ENCODE results near the gene DUSP6.

DUSP6 gene

GRCh38 chr12:89327486-89328094 is 24.7 kb downstream of the DUSP6 start:
- DNase-seq: no peak

- DNase-seq: no peak
Measured at GRCh38 chr12:89326239-89327040, 25.9 kb downstream of the DUSP6 start.

GRCh38 chr12:89325495-89325894 is 26.8 kb downstream of the DUSP6 start:
- DNase-seq: no peak

GRCh38 chr12:89324437-89324836 is 27.9 kb downstream of the DUSP6 start:
- DNase-seq: no peak

DNA sequence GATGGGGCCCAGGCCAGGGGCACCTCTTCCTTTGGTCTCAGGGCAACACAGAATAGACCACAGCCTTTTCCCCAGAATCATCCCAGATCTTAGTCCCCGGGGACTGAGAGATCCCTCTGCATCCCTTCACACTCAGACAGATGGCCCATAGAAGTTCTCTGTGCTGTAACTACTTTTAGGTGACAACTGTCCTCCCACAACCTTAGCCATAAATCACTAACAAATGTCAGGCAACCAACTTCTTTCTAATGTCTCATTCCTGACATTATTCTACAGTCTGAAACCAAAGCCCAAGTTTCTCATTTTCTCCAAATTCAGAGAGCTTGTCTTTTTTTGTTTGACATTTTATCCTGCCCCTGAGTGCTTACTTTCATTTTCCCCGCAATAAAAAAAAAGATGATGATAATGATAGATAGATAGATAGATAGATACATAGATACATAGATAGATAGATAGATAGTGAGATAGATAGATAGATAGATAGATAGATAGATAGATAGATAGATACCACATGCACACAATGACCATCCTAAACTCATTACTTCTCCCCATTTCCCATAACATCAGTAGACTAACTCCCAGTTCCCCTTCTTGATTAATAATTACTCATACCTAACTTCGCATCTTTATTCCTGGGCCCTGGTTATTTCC is 28.6 kb downstream of the DUSP6 start:
- DNase-seq: no peak

- no peak for DNase-seq
Measured at GRCh38 chr12:89320735-89321134, 31.6 kb downstream of the DUSP6 start.

DNA sequence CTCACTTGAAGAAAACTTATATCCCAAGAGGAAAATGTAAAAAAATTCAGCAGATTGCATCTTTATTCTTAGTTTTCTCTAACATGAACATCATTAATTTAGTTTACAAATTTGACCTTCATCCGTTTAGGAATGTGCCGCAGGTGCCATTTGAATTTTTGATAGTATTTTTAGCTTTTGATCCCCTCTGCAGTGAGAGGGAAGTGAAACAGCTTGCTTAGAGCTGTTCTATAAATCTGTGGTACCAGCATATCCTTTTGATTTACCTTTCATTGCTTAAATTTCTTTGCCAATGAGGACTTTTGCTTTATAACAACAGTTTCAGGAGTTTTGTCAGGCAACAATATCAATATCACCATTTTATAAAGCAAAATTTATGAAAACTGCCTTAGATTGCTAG is 32.7 kb downstream of the DUSP6 start:
- no peak for DNase-seq

DNA sequence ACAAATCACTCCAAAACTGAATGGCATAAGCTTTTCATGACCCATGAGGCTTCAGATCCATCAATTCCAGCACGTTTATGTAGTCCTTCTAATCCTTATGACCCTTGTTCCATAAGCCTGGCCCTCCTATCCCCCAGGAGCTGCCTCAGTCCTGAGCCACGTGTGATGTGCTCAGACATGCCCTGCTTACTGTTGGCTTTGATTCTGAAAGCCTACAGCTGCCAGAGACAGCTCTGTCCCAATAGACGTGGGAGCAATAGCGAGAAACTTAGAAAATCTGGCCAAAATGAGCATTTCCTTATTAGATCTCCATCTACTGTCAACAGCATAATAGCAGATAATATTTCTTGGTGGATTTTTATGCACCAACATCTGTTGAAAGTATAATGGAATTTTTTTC is 33.2 kb downstream of the DUSP6 start:
- no peak for DNase-seq

DNA sequence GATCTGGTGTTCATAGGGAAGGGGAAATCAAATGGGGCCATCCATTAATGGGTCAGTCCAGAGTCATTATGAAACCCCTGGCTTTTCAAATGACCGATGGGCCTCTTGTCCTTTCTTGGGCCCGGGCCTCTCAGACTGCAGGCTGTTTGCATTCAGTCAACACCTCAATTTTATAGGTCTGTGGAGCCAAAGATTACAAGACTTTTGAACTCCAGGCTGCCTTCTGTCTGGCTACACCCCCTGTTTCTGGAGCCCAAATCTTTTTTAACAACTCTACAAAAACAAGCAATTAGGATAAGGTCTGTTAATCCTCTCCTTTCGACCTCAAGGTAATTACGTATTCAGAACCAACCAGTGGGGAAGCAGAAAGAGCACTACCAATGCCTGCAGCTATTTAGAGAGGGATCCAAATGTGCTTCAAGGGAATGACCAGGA is 35.6 kb downstream of the DUSP6 start:
- DNase-seq: no peak

GRCh38 chr12:89314060-89314761 is 38.1 kb downstream of the DUSP6 start:
- no peak for DNase-seq

- no peak for DNase-seq
Measured at GRCh38 chr12:89311703-89312293, 40.5 kb downstream of the DUSP6 start.

GRCh38 chr12:89309815-89310214 is 42.5 kb downstream of the DUSP6 start:
- DNase-seq: no peak

- DNase-seq: no peak
Measured at GRCh38 chr12:89309440-89309802, 42.9 kb downstream of the DUSP6 start.

DNA sequence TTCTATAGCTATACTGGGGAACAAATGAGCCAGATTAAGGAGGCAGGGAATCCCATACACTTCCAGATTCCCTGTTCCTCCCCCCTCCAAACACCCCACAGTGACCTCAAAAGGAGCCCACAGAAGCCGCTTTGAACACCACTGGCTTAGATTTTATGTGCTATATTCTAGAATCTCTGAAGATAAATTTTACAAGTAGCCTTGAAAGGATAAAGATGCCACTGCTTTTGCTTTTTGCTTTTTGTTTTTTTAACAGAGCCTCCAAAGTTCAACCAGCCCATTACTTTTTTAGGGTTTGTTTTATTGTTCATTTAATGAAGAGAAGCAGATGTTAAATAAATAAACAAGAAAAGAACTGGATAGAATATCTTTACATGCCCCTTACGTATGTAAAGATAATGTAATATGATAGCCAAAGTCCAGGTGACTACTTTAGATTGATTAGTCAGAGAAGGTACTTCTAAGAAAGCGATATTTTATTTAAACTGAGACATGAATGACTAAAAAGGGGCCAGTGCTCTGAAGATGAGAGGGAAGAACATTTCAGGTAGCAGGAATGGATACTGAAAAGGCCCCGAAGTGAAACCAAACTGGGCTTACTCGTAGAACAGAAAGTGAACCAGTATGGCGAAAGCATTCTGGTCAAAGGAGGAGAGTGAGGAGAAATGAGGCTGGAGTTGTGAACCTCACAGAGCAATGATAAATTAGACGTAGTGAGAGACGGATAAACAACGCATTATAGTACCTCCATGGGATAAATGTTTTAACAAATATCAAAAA is 44.6 kb downstream of the DUSP6 start:
- no peak for DNase-seq

DNA sequence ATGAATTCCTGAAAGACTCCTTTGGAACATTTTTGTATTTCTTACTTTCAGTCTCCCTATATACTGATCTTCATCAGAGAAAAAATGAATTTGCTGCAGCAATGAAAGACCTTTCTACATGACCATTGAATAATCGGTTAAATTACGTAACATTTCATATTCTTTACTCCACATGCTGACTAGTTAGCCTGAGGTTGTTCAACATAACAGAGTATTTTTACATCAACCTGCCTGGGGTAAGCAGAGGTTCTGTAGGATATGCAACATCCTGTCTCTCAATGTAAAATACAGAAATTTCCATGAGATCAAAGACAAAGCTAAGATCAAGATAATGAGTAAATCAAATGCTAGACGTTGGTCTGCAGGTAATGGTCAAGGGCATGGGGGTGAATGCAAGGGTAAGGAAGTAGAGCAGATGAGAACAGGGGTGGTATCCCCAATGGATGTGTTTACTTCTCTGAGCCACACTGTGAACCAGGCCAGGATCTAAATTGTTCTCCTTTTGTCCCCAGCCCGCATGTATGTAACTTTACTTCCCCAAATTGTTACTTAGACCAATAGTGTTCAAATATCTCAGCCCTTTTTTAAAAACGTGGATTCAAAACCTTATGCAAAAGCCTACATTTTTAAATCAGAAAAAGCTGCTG is 45.4 kb downstream of the DUSP6 start:
- DNase-seq: no peak

DNA sequence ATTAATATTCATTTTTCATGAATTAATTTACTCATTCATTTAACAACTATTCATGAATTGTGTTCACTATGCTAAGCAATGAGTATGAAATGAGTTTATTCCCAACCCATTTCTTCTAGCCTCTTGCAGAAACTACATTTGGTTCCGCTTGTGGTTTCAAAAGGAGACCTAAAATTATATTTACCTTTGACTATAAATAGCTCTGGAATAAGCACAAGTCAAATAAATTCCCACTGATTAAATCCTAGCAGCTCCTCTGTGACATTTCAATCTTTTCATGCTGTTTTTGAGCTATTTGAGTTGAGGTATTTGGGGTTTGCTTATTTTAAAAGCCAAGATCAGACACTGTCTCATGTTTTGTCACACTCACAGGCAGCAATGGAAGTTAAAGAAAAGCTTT is 46.9 kb downstream of the DUSP6 start:
- no peak for DNase-seq

- DNase-seq: no peak
Measured at GRCh38 chr12:89299931-89300330, 52.4 kb downstream of the DUSP6 start.

GRCh38 chr12:89299417-89299816 is 52.9 kb downstream of the DUSP6 start:
- DNase-seq: no peak

Data from effector CD8-positive, alpha-beta T cell (primary cell).